ENCODE results near the gene FGD5. TPM values are rescaled to one million over a fixed set of nuclear protein-coding genes. Genes with fewer than 3 reads are reported as not detected.
A peak's percentile ranks its signal among the peaks of the same experiment; 100 is the strongest.

Gene FGD5
- polyA plus RNA-seq, 3 donors, result 0.03 TPM; not detected in 2

GRCh38 chr3:14799146-14799545 is 19.6 kb upstream of the FGD5 start:
- DNase-seq, result no peak
- Mint-ChIP-seq H3K4me1 (peaks cover 5% of the 10 kb centered on the region), H3K4me3 (peak overlapping the region in 1 of 2 donors; percentile 25), H3K27me3 (ENCODE audit: low read depth in 3 of 3) (peaks cover 10 to 16% (median 16%) of the 10 kb centered on the region in 3 donors), H3K27ac (no peak overlapping the region), H3K9me3 (no peaks in the 10 kb centered on the region), H3K36me3 (no peaks in the 10 kb centered on the region)
- no peak for TF ChIP-seq CTCF (IDR thresholded peaks at IDR 0.05)
- no peaks in the 10 kb centered on the region for H3K79me2 ChIP-seq (ENCODE audit: insufficient read depth, low read length)
- H3K4me1 ChIP-seq (ENCODE audit: control insufficient read depth in 1 of 2, insufficient read depth in 2 of 2, low read length in 2 of 2), result peaks cover under 1 to 2% of the 10 kb centered on the region in 2 donors
- H3K36me3 ChIP-seq (replicated peaks in 1 of 2; ENCODE audit: control insufficient read depth in 1 of 2, insufficient read depth in 2 of 2, low read length in 2 of 2), result no peaks in the 10 kb centered on the region
- H3K4me3 ChIP-seq (replicated peaks in 1 of 3; ENCODE audit: low read depth in 2 of 3, low read length in 3 of 3), result no peak overlapping the region
- H3K9me3 ChIP-seq (replicated peaks in 1 of 2; ENCODE audit: control insufficient read depth in 1 of 2, insufficient read depth in 1 of 2, low read length in 2 of 2), result no peaks in the 10 kb centered on the region
- no peaks in the 10 kb centered on the region for H4K20me1 ChIP-seq (ENCODE audit: insufficient read depth, low read length)
- no CpG with 5 or more reads among the region's 4 CpGs for WGBS (ENCODE audit: insufficient coverage)
- H2AFZ ChIP-seq (ENCODE audit: insufficient read depth, low read depth, low read length, poor library complexity, severe bottlenecking), result no peak overlapping the region
- intact Hi-C loops (cut with micrococcal nuclease), result loop anchor here in 1 of 2 donors (10.0 kb wide), 1 partner anchor 126 kb away; no protein-coding TSS in a partner anchor
- peaks cover 0 to 5% of the 10 kb centered on the region in 2 donors for H3K27me3 ChIP-seq (ENCODE audit: control insufficient read depth in 2 of 2, insufficient read depth in 2 of 2, low read length in 2 of 2)
- H3K9ac ChIP-seq (ENCODE audit: insufficient read depth, low read length, poor library complexity, severe bottlenecking), result no peak overlapping the region
- H3K4me2 ChIP-seq (replicated peaks; ENCODE audit: extremely low read depth, low read length, poor library complexity, severe bottlenecking), result no peak overlapping the region
- no peak overlapping the region for H3K27ac ChIP-seq (ENCODE audit: low read depth in 1 of 2, low read length in 2 of 2)

- H3K4me1 ChIP-seq (ENCODE audit: control insufficient read depth in 1 of 2, insufficient read depth in 2 of 2, low read length in 2 of 2), result peaks cover 5 to 14% of the 10 kb centered on the region in 2 donors
- DNase-seq, result no peak
- Mint-ChIP-seq H3K9me3 (no peaks in the 10 kb centered on the region), H3K4me3 (no peak overlapping the region), H3K4me1 (peaks cover 19% of the 10 kb centered on the region), H3K27ac (no peak overlapping the region), H3K27me3 (ENCODE audit: low read depth in 3 of 3) (peaks cover 10 to 28% (median 22%) of the 10 kb centered on the region in 3 donors), H3K36me3 (no peaks in the 10 kb centered on the region)
- no peak overlapping the region for H3K4me3 ChIP-seq (replicated peaks in 1 of 3; ENCODE audit: low read depth in 2 of 3, low read length in 3 of 3)
- H3K79me2 ChIP-seq (ENCODE audit: insufficient read depth, low read length), result no peaks in the 10 kb centered on the region
- no peak overlapping the region for H3K27ac ChIP-seq (ENCODE audit: low read depth in 1 of 2, low read length in 2 of 2)
- no peak overlapping the region for H3K9ac ChIP-seq (ENCODE audit: insufficient read depth, low read length, poor library complexity, severe bottlenecking)
- no peak overlapping the region for H2AFZ ChIP-seq (ENCODE audit: insufficient read depth, low read depth, low read length, poor library complexity, severe bottlenecking)
- no peaks in the 10 kb centered on the region for H4K20me1 ChIP-seq (ENCODE audit: insufficient read depth, low read length)
- TF ChIP-seq CTCF (IDR thresholded peaks at IDR 0.05), result no peak
- intact Hi-C loops (cut with micrococcal nuclease), result no loop called here
- no peak overlapping the region for H3K4me2 ChIP-seq (replicated peaks; ENCODE audit: extremely low read depth, low read length, poor library complexity, severe bottlenecking)
- no peaks in the 10 kb centered on the region for H3K9me3 ChIP-seq (replicated peaks in 1 of 2; ENCODE audit: control insufficient read depth in 1 of 2, insufficient read depth in 1 of 2, low read length in 2 of 2)
- H3K36me3 ChIP-seq (replicated peaks in 1 of 2; ENCODE audit: control insufficient read depth in 1 of 2, insufficient read depth in 2 of 2, low read length in 2 of 2), result no peaks in the 10 kb centered on the region
- peaks cover 0 to 7% of the 10 kb centered on the region in 2 donors for H3K27me3 ChIP-seq (ENCODE audit: control insufficient read depth in 2 of 2, insufficient read depth in 2 of 2, low read length in 2 of 2)
- 91% methylated on average over 6 of the region's 9 CpGs for WGBS (ENCODE audit: insufficient coverage)
Observed at GRCh38 chr3:14801031-14801430, 17.7 kb upstream of the FGD5 start.
